Tibial nerve (tissue), 3 donors: ENCODE data around the gene MLXIPL.

Source experiments
- CTCF ChIP-seq, 5 experiments: fragments of 200-600 bp in 3 of 5; fragments of 450-650 bp in 2 of 5; sonication (generic) in 3 of 5; IDR thresholded peaks; one replicate each; pipeline ENCODE4 v1.5.1; 2016 to 2019; ENCODE audit warnings: antibody characterized with exemption in 5 of 5, mild to moderate bottlenecking in 3 of 5, moderate library complexity in 2 of 5
- POLR2A ChIP-seq, 2 donors: fragments of 450-650 bp; IDR thresholded peaks; one replicate each; pipeline ENCODE4 v1.6.1; 2017; ENCODE audit warnings: antibody characterized with exemption in 2 of 2, mild to moderate bottlenecking in 2 of 2, moderate library complexity in 2 of 2

GRCh38 chr7:73565675-73566340 is 58.5 kb downstream of the MLXIPL start:
- no peak for TF ChIP-seq CTCF (IDR thresholded peaks at IDR 0.05)
- TF ChIP-seq POLR2A (IDR thresholded peaks at IDR 0.05), result no peak
